T-cell (primary cell): ENCODE data around the gene TMEM218. TPM values are rescaled to one million over a fixed set of nuclear protein-coding genes. Genes with fewer than 3 reads are reported as not detected.

Source experiments
- ATAC-seq, 4 experiments: fragments of 200-7000 bp in 3 of 4; fragments of 150-1000 bp in 1 of 4; cut with Tn5 transposase; replicated peaks in 1 of 4; 1 replicate in 3 of 4; 2 replicates in 1 of 4; pipeline ENCODE4 v1.10.0; 2021; ENCODE audit warnings: moderate library complexity in 3 of 4, mild to moderate bottlenecking in 2 of 4, moderate number of reproducible peaks in 1 of 4
- CTCF ChIA-PET, 2 donors: fragments of 300-600 bp; sonication (Branson Sonifier 250); formaldehyde crosslinking; loops; one replicate each; lab custom pipeline; 2022; ENCODE audit warnings: antibody characterized with exemption in 2 of 2; lab: Charles Lee
- POLR2A ChIA-PET, 2 donors: fragments of 300-600 bp; sonication (Branson Sonifier 250); formaldehyde crosslinking; loops; one replicate each; lab custom pipeline; 2022; ENCODE audit warnings: antibody characterized with exemption in 2 of 2; lab: Charles Lee
- DNase-seq, 35 experiments: peaks; one replicate each; pipeline versions ENCODE4 v3.0.0 to v3.0.0-alpha.2; 2013 to 2023
- H3K27ac ChIP-seq: one replicate; pipeline ENCODE4 v1.5.1; 2013; ENCODE audit warnings: low read length
- H3K27me3 ChIP-seq, 2 experiments: replicated peaks in 1 of 2; 1 replicate in 1 of 2; 2 replicates in 1 of 2; pipeline versions ENCODE4 v1.6.1 to v1.7.0; 2013; ENCODE audit warnings: low read length in 1 of 2, mixed read lengths in 1 of 2; ENCODE audit not compliant: control insufficient read depth in 2 of 2, insufficient read depth in 2 of 2; ENCODE audit errors: extremely low read depth in 1 of 2
- H3K36me3 ChIP-seq, 2 donors: 1 replicate in 1 of 2; 2 replicates in 1 of 2; pipeline versions ENCODE4 v1.6.1 to v1.7.0; 2013; ENCODE audit warnings: low read length in 1 of 2; ENCODE audit not compliant: control insufficient read depth in 2 of 2, insufficient read depth in 1 of 2; ENCODE audit errors: extremely low read depth in 1 of 2
- H3K4me1 ChIP-seq, 2 experiments: 1 replicate in 1 of 2; 2 replicates in 1 of 2; pipeline versions ENCODE4 v1.6.1 to v1.7.0; 2013; ENCODE audit warnings: low read length in 2 of 2, mixed read lengths in 1 of 2; ENCODE audit not compliant: insufficient read depth in 2 of 2, control insufficient read depth in 1 of 2; ENCODE audit errors: extremely low read depth in 1 of 2
- H3K4me3 ChIP-seq, 2 donors: 1 replicate in 1 of 2; 2 replicates in 1 of 2; pipeline versions ENCODE4 v1.5.1 to v1.7.0; 2013; ENCODE audit warnings: mild to moderate bottlenecking in 2 of 2, low read length in 1 of 2, moderate library complexity in 1 of 2; ENCODE audit not compliant: control insufficient read depth in 1 of 2; ENCODE audit errors: extremely low read depth in 1 of 2
- H3K9me3 ChIP-seq: 2 replicates; pipeline ENCODE4 v1.7.0; 2013
- H3K27ac Mint-ChIP-seq, 2 donors: one replicate each; pipeline ENCODE4 v1.8.0; 2020 to 2021; ENCODE audit warnings: mild to moderate bottlenecking in 2 of 2, mixed read lengths in 2 of 2
- H3K27me3 Mint-ChIP-seq, 2 donors: one replicate each; pipeline ENCODE4 v1.8.0; 2021 to 2022; ENCODE audit warnings: mixed read lengths in 2 of 2
- H3K36me3 Mint-ChIP-seq: one replicate; pipeline ENCODE4 v1.8.0; 2021; ENCODE audit warnings: mixed read lengths
- H3K4me1 Mint-ChIP-seq, 3 donors: one replicate each; pipeline ENCODE4 v1.8.0; 2020 to 2022; ENCODE audit warnings: mixed read lengths in 3 of 3, mild to moderate bottlenecking in 1 of 3
- H3K4me3 Mint-ChIP-seq, 3 donors: one replicate each; pipeline ENCODE4 v1.8.0; 2020 to 2022; ENCODE audit warnings: mild to moderate bottlenecking in 3 of 3, mixed read lengths in 3 of 3, moderate library complexity in 3 of 3
- H3K9me3 Mint-ChIP-seq, 3 donors: one replicate each; pipeline ENCODE4 v1.8.0; 2020 to 2022; ENCODE audit warnings: mixed read lengths in 3 of 3
- WGBS: methylation state at CpG from one replicate; pipeline ENCODE4 v1.1.5; 2013; ENCODE audit warnings: missing lambda C conversion rate; ENCODE audit not compliant: insufficient coverage; 5-methylcytosine and 5-hydroxymethylcytosine counted together
- total RNA-seq, 35 experiments: library from RNA in 6 of 35; stranded (reverse) in 6 of 35; fragments of 120-200 nt in 1 of 35; gene quantifications; one replicate each; pipeline versions ENCODE4 v1.2.1 to v1.2.4 and lab custom pipeline; 2013 to 2026

Gene TMEM218
- total RNA-seq, 5 donors from 2014 or later (not counting 1 experiment from before 2014, with no cell fraction given): 10.3 to 18.9 (median 14.8) TPM

- peak in 4 of 35 experiments; percentile 0 to 14 (median 9) for DNase-seq
- Mint-ChIP-seq H3K4me3 (peak overlapping the region; percentile 63 to 84 (median 82)), H3K9me3 (no peaks in the 10 kb centered on the region), H3K4me1 (peaks cover 5 to 15% (median 7%) of the 10 kb centered on the region in 3 donors), H3K36me3 (no peaks in the 10 kb centered on the region), H3K27ac (no peak overlapping the region), H3K27me3 (peaks cover 40 to 49% of the 10 kb centered on the region in 2 donors)
- POLR2A ChIA-PET: no interaction called here
- Histone ChIP-seq H3K27ac (no peak overlapping the region), H3K27me3 (peaks cover 6 to 22% of the 10 kb centered on the region in 2 experiments), H3K36me3 (no peaks in the 10 kb centered on the region), H3K4me1 (peaks cover 0 to 16% of the 10 kb centered on the region in 2 experiments), H3K9me3 (no peaks in the 10 kb centered on the region), H3K4me3 (peak overlapping the region; percentile 44 to 65)
- ATAC-seq: peak in 3 of 4 experiments; percentile 22 to 30 (median 29)
- 10% methylated on average over 30 of the region's 38 CpGs for WGBS
- CTCF ChIA-PET: no interaction called here
These were observed 47.9 kb downstream of the TMEM218 start for GRCh38 chr11:125063429-125064043.

GRCh38 chr11:125062931-125063428, 48.4 kb downstream of the TMEM218 start, which contains the start of gene SLC37A2:
TSS of gene SLC37A2 (plus strand) at chr11:125063305. CDS start at chr11:125063368, 63 bp downstream.
- peak; percentile 54 to 79 (median 77) for ATAC-seq
- H3K36me3 Mint-ChIP-seq: no peaks in the 10 kb centered on the region
- peak within 1 kb of the TSS; percentile 81 to 84 (median 82) for H3K4me3 Mint-ChIP-seq
- no peaks in the 10 kb centered on the region for H3K9me3 ChIP-seq
- ChIA-PET CTCF (no interaction called here), POLR2A (no interaction called here)
- peaks cover 6 to 22% of the 10 kb centered on the region in 2 experiments for H3K27me3 ChIP-seq
- H3K4me1 Mint-ChIP-seq: peaks cover 5 to 15% (median 7%) of the 10 kb centered on the region in 3 donors
- peaks cover 0 to 16% of the 10 kb centered on the region in 2 experiments for H3K4me1 ChIP-seq
- peak within 1 kb of the TSS; percentile 64 to 65 for H3K4me3 ChIP-seq
- under 1% methylated on average over 46 of the region's 46 CpGs for WGBS
- no peaks in the 10 kb centered on the region for H3K36me3 ChIP-seq
- DNase-seq: peak in 30 of 35 experiments; percentile 9 to 61 (median 23)
- no peak within 1 kb of the TSS for H3K27ac ChIP-seq
- H3K9me3 Mint-ChIP-seq: no peaks in the 10 kb centered on the region
- H3K27me3 Mint-ChIP-seq: peaks cover 36 to 45% of the 10 kb centered on the region in 2 donors
- H3K27ac Mint-ChIP-seq: no peak within 1 kb of the TSS

GRCh38 chr11:125062218-125062930, 49.1 kb downstream of the TMEM218 start:
- Histone ChIP-seq H3K4me1 (peaks cover 0 to 16% of the 10 kb centered on the region in 2 experiments), H3K9me3 (no peaks in the 10 kb centered on the region), H3K4me3 (peak overlapping the region; percentile 64 to 65), H3K36me3 (no peaks in the 10 kb centered on the region), H3K27ac (no peak overlapping the region), H3K27me3 (peaks cover 6 to 22% of the 10 kb centered on the region in 2 experiments)
- Mint-ChIP-seq H3K27ac (no peak overlapping the region), H3K9me3 (no peaks in the 10 kb centered on the region), H3K27me3 (peaks cover 31 to 41% of the 10 kb centered on the region in 2 donors), H3K4me3 (peak overlapping the region; percentile 81 to 84 (median 82)), H3K4me1 (peaks cover 5 to 15% (median 7%) of the 10 kb centered on the region in 3 donors), H3K36me3 (no peaks in the 10 kb centered on the region)
- ChIA-PET POLR2A (no interaction called here), CTCF (no interaction called here)
- DNase-seq (no peak), ATAC-seq (peak in 2 of 4 experiments; percentile 20 to 21)
- 0% methylated on average over 2 of the region's 19 CpGs for WGBS

GRCh38 chr11:125061281-125061680, 50.1 kb downstream of the TMEM218 start:
- Mint-ChIP-seq H3K9me3 (no peaks in the 10 kb centered on the region), H3K27me3 (peaks cover 26 to 38% of the 10 kb centered on the region in 2 donors), H3K36me3 (no peaks in the 10 kb centered on the region), H3K4me3 (peak overlapping the region in 2 of 3 donors; percentile 25 to 26), H3K4me1 (peaks cover 5 to 15% (median 7%) of the 10 kb centered on the region in 3 donors), H3K27ac (no peak overlapping the region)
- H3K9me3 ChIP-seq: no peaks in the 10 kb centered on the region
- WGBS: 80% methylated on average over 4 of the region's 4 CpGs
- no peak overlapping the region for H3K4me3 ChIP-seq
- H3K4me1 ChIP-seq: peaks cover 0 to 16% of the 10 kb centered on the region in 2 experiments
- peaks cover 6 to 19% of the 10 kb centered on the region in 2 experiments for H3K27me3 ChIP-seq
- H3K36me3 ChIP-seq: no peaks in the 10 kb centered on the region
- ChIA-PET CTCF (no interaction called here), POLR2A (interaction anchor here in 1 of 2 donors (0.5 kb wide), 1 partner anchor 20 kb away, joined by 3 read pairs; no protein-coding TSS in a partner anchor)
- no peak overlapping the region for H3K27ac ChIP-seq
- DNase-seq: peak in 1 of 35 experiments; percentile 9
- ATAC-seq: no peak

- H3K27me3 Mint-ChIP-seq: peaks cover 6 to 11% of the 10 kb centered on the region in 2 donors
- peaks cover 0 to 2% (median 0%) of the 10 kb centered on the region in 3 donors for H3K9me3 Mint-ChIP-seq
- WGBS: 97% methylated on average over 3 of the region's 5 CpGs
- Histone ChIP-seq H3K27me3 (peaks cover 3 to 6% of the 10 kb centered on the region in 2 experiments), H3K36me3 (no peaks in the 10 kb centered on the region), H3K9me3 (no peaks in the 10 kb centered on the region), H3K4me1 (peaks cover 0 to 3% of the 10 kb centered on the region in 2 experiments), H3K4me3 (no peak overlapping the region), H3K27ac (no peak overlapping the region)
- ATAC-seq (no peak), DNase-seq (no peak)
- POLR2A ChIA-PET: no interaction called here
- CTCF ChIA-PET: no interaction called here
- H3K4me3 Mint-ChIP-seq: no peak overlapping the region
- H3K4me1 Mint-ChIP-seq: peaks cover 0 to 2% (median 2%) of the 10 kb centered on the region in 3 donors
- no peak overlapping the region for H3K27ac Mint-ChIP-seq
- H3K36me3 Mint-ChIP-seq: peaks cover 2% of the 10 kb centered on the region
These were observed 53.8 kb downstream of the TMEM218 start for GRCh38 chr11:125057693-125058016.

GRCh38 chr11:125056931-125057692, 54.3 kb downstream of the TMEM218 start:
- peaks cover 5% of the 10 kb centered on the region for H3K36me3 Mint-ChIP-seq
- peaks cover 0 to 2% (median 0%) of the 10 kb centered on the region in 3 donors for H3K9me3 Mint-ChIP-seq
- H3K27ac ChIP-seq: no peak overlapping the region
- DNase-seq (no peak), ATAC-seq (no peak)
- no CpG with 5 or more reads among the region's 5 CpGs for WGBS
- no peak overlapping the region for H3K27ac Mint-ChIP-seq
- H3K27me3 ChIP-seq: peaks cover 0 to 4% of the 10 kb centered on the region in 2 experiments
- ChIA-PET CTCF (no interaction called here), POLR2A (no interaction called here)
- H3K4me1 ChIP-seq: no peaks in the 10 kb centered on the region
- H3K36me3 ChIP-seq: no peaks in the 10 kb centered on the region
- no peaks in the 10 kb centered on the region for H3K4me1 Mint-ChIP-seq
- H3K4me3 ChIP-seq: no peak overlapping the region
- H3K9me3 ChIP-seq: no peaks in the 10 kb centered on the region
- no peak overlapping the region for H3K4me3 Mint-ChIP-seq
- H3K27me3 Mint-ChIP-seq: peaks cover 2 to 6% of the 10 kb centered on the region in 2 donors
